ENCODE data around the gene CRACR2B. TPM values are rescaled to one million over a fixed set of nuclear protein-coding genes. Genes with fewer than 3 reads are reported as not detected.
A peak's percentile ranks its signal among the peaks of the same experiment; 100 is the strongest.

CRACR2B gene
- total and polyA plus RNA-seq, 2 of the 13 experiments (the other 11 are each of a cell fraction or from before 2014, with no cell fraction given) = 14.9 to 21.0 TPM

DNA sequence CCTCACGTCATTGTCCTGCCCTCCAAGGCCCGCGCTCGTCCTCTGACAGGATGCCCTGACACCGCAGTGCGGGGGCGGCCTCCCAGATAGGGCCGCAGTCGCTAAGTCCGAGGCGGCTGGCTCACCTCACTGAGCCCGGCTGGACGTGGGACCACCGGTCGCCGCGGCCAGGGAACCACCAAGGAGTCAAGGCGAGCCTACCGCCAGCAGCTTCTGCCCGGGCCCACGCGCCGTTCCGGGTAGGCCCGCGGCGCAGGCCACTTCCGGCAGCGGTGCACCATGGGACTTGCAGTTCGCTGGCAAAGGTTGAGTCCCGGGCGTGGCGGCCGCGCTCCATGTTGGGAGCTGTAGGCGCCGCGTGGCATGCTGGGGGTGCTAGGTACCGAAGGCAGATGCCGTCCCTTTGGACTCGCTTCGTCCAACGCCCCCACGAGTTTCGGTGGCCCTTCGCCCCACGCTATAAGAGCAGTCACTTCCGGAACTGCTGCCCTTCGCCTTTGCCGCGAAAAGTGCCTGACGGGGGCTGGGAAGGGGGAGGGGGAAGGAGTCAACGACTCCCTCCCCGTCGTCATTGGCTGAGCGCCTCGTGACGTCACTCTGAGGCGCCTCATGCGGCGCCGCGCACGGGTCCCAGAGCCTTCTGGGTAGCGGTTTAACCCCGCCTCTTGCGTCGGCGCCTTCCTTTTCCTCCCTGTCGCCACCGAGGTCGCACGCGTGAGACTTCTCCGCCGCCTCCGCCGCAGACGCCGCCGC, 18.3 kb upstream of the CRACR2B start, which contains the start of gene RPLP2 (continued):
- TF ChIP-seq SIN3B (IDR thresholded peaks at IDR 0.05; ENCODE audit: low read length) (peak; percentile 49; the same call in 1 of the 2 replicates), ETV6 (CRISPR knock-in tag; conservative IDR thresholded peaks at IDR 0.05) (no peak), ZNF282 (IDR thresholded peaks at IDR 0.05; ENCODE audit: partially characterized antibody) (no peak), SRSF9 (IDR thresholded peaks at IDR 0.05; ENCODE audit: borderline replicate concordance, insufficient read depth, low read depth, low read length, poor library complexity, severe bottlenecking) (no peak), EP300 (IDR thresholded peaks at IDR 0.05; ENCODE audit: low read depth in 2 of 2, low read length in 2 of 2) (peak in 1 of 2 experiments; percentile 7; a peak in 1 of 4 replicates), EP300 (CRISPR knock-in tag; IDR thresholded peaks at IDR 0.05; ENCODE audit: borderline replicate concordance) (no peak; the same call in 1 of the 2 replicates), MAF1 (CRISPR knock-in tag; IDR thresholded peaks at IDR 0.05; ENCODE audit: borderline replicate concordance) (no peak), HCFC1 (IDR thresholded peaks at IDR 0.05; ENCODE audit: low read depth, low read length) (peak; percentile 81), ZNF292 (CRISPR knock-in tag; IDR thresholded peaks at IDR 0.05; ENCODE audit: borderline replicate concordance, low read depth) (no peak; the same call in 1 of the 2 replicates), SP4 (CRISPR knock-in tag; IDR thresholded peaks at IDR 0.05) (peak; percentile 93), NFE2 (CRISPR knock-in tag; IDR thresholded peaks at IDR 0.05) (no peak), SOX6 (IDR thresholded peaks at IDR 0.05) (no peak), SOX6 (CRISPR knock-in tag; IDR thresholded peaks at IDR 0.05) (peak; percentile 73), ZNF17 (CRISPR knock-in tag; IDR thresholded peaks at IDR 0.05) (no peak), NFRKB (IDR thresholded peaks at IDR 0.05) (no peak), NR1H2 (CRISPR knock-in tag; IDR thresholded peaks at IDR 0.05; ENCODE audit: borderline replicate concordance, low read depth) (no peak), ZNF263 (CRISPR knock-in tag; IDR thresholded peaks at IDR 0.05) (no peak; the same call in 1 of the 2 replicates), JDP2 (CRISPR knock-in tag; IDR thresholded peaks at IDR 0.05; ENCODE audit: borderline replicate concordance) (no peak)
- TF ChIP-seq, protein P1, sequence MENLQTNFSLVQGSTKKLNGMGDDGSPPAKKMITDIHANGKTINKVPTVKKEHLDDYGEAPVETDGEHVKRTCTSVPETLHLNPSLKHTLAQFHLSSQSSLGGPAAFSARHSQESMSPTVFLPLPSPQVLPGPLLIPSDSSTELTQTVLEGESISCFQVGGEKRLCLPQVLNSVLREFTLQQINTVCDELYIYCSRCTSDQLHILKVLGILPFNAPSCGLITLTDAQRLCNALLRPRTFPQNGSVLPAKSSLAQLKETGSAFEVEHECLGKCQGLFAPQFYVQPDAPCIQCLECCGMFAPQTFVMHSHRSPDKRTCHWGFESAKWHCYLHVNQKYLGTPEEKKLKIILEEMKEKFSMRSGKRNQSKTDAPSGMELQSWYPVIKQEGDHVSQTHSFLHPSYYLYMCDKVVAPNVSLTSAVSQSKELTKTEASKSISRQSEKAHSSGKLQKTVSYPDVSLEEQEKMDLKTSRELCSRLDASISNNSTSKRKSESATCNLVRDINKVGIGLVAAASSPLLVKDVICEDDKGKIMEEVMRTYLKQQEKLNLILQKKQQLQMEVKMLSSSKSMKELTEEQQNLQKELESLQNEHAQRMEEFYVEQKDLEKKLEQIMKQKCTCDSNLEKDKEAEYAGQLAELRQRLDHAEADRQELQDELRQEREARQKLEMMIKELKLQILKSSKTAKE (CRISPR knock-in tag; IDR thresholded peaks at IDR 0.05; ENCODE audit: borderline replicate concordance) = peak; percentile 21; the same call in 1 of the 2 replicates
- TF ChIP-seq, protein P2, sequence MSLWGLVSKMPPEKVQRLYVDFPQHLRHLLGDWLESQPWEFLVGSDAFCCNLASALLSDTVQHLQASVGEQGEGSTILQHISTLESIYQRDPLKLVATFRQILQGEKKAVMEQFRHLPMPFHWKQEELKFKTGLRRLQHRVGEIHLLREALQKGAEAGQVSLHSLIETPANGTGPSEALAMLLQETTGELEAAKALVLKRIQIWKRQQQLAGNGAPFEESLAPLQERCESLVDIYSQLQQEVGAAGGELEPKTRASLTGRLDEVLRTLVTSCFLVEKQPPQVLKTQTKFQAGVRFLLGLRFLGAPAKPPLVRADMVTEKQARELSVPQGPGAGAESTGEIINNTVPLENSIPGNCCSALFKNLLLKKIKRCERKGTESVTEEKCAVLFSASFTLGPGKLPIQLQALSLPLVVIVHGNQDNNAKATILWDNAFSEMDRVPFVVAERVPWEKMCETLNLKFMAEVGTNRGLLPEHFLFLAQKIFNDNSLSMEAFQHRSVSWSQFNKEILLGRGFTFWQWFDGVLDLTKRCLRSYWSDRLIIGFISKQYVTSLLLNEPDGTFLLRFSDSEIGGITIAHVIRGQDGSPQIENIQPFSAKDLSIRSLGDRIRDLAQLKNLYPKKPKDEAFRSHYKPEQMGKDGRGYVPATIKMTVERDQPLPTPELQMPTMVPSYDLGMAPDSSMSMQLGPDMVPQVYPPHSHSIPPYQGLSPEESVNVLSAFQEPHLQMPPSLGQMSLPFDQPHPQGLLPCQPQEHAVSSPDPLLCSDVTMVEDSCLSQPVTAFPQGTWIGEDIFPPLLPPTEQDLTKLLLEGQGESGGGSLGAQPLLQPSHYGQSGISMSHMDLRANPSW (CRISPR knock-in tag; IDR thresholded peaks at IDR 0.05; ENCODE audit: borderline replicate concordance) = peak; percentile 20; the same call in 1 of the 2 replicates
- TF ChIP-seq, protein P3, sequence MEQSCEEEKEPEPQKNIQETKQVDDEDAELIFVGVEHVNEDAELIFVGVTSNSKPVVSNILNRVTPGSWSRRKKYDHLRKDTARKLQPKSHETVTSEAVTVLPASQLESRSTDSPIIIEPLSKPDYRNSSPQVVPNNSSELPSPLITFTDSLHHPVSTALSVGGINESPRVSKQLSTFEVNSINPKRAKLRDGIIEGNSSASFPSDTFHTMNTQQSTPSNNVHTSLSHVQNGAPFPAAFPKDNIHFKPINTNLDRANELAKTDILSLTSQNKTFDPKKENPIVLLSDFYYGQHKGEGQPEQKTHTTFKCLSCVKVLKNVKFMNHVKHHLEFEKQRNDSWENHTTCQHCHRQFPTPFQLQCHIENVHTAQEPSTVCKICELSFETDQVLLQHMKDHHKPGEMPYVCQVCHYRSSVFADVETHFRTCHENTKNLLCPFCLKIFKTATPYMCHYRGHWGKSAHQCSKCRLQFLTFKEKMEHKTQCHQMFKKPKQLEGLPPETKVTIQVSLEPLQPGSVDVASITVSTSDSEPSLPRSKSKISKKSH (CRISPR knock-in tag; IDR thresholded peaks at IDR 0.05; ENCODE audit: borderline replicate concordance) = peak; percentile 70
- TF ChIP-seq, protein P4, sequence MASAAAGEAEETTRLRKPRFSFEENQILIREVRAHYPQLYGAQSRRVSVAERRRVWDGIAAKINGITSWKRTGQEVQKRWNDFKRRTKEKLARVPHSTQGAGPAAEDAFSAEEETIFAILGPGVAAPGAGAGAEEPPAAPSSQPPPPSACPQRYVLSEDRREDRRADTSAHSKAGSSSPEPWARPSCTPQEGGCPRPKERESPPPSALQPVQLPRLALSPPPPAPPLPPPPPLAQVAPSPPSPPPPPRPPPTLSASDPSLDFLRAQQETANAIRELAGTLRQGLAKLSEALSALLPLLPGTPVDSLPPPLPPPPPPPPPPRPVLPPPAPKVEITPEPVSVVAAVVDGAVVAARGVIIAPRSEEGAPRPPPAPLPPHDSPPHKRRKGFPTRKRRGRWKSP (CRISPR knock-in tag; IDR thresholded peaks at IDR 0.05) = peak; percentile 75; the same call in 1 of the 2 replicates

Measured in HepG2 (cell line).